ENCODE results near the gene ARHGEF3.
A peak's percentile ranks its signal among the peaks of the same experiment; 100 is the strongest.

The ARHGEF3 gene

GRCh38 chr3:56795097-56795828 is 6.5 kb downstream of the ARHGEF3 start:
- DNase-seq = no peak

- DNase-seq = no peak
Observed at GRCh38 chr3:56792193-56792592, 9.6 kb downstream of the ARHGEF3 start.

GRCh38 chr3:56790016-56790821 is 11.5 kb downstream of the ARHGEF3 start:
- DNase-seq = no peak

GRCh38 chr3:56789076-56789475 is 12.7 kb downstream of the ARHGEF3 start:
- no peak for DNase-seq

- no peak for DNase-seq
Observed at GRCh38 chr3:56788521-56788920, 13.2 kb downstream of the ARHGEF3 start.

GRCh38 chr3:56787784-56788256 is 13.9 kb downstream of the ARHGEF3 start:
- no peak for DNase-seq

GRCh38 chr3:56787258-56787775 is 14.4 kb downstream of the ARHGEF3 start:
- no peak for DNase-seq

- DNase-seq = no peak
Observed at GRCh38 chr3:56785499-56785898, 16.2 kb downstream of the ARHGEF3 start.

GRCh38 chr3:56784448-56785001 is 17.2 kb downstream of the ARHGEF3 start:
- no peak for DNase-seq

GRCh38 chr3:56783644-56784447 is 17.9 kb downstream of the ARHGEF3 start:
- DNase-seq = peak in 1 of 2 experiments; percentile 11

GRCh38 chr3:56782906-56783305 is 18.8 kb downstream of the ARHGEF3 start:
- DNase-seq = no peak

GRCh38 chr3:56782215-56782614 is 19.5 kb downstream of the ARHGEF3 start:
- no peak for DNase-seq

GRCh38 chr3:56781762-56782161 is 20.0 kb downstream of the ARHGEF3 start:
- no peak for DNase-seq

GRCh38 chr3:56780936-56781335 is 20.8 kb downstream of the ARHGEF3 start:
- DNase-seq = no peak

- DNase-seq = no peak
Observed at GRCh38 chr3:56778893-56779292, 22.9 kb downstream of the ARHGEF3 start.

- DNase-seq = no peak
Observed at GRCh38 chr3:56776556-56776950, 25.2 kb downstream of the ARHGEF3 start.

- no peak for DNase-seq
Observed at GRCh38 chr3:56775838-56776555, 25.8 kb downstream of the ARHGEF3 start.

- DNase-seq = no peak
Observed at GRCh38 chr3:56775445-56775837, 26.3 kb downstream of the ARHGEF3 start.

GRCh38 chr3:56773986-56774385 is 27.8 kb downstream of the ARHGEF3 start:
- DNase-seq = peak; percentile 17 to 67

GRCh38 chr3:56772952-56773938 is 28.5 kb downstream of the ARHGEF3 start:
- DNase-seq = no peak

- DNase-seq = no peak
Observed at GRCh38 chr3:56771376-56771775, 30.4 kb downstream of the ARHGEF3 start.
